GM21717 (cell line): ENCODE measurements around the gene VGLL1.

Experiments
- ATAC-seq: cut with Tn5 transposase; IDR thresholded peaks from one replicate; pipeline ENCODE4 v1.9.1; 2021; ENCODE audit warnings: mild to moderate bottlenecking, moderate library complexity; ENCODE audit not compliant: unreplicated experiment

The VGLL1 gene

GRCh38 chrX:136531951-136532350 is at the start of gene VGLL1:
TSS of gene VGLL1 (plus strand) at chrX:136532215. CDS start at chrX:136536021, 3,806 bp downstream.
- no peak for ATAC-seq

GRCh38 chrX:136487647-136488046 is 44.4 kb upstream of the VGLL1 start, which contains the start of gene BRS3:
TSS of gene BRS3 (plus strand) at chrX:136487947. CDS start at chrX:136488115, 168 bp downstream.
- no peak for ATAC-seq

GRCh38 chrX:136488706-136489105 is 43.3 kb upstream of the VGLL1 start:
- no peak for ATAC-seq

GRCh38 chrX:136491832-136492231 is 40.2 kb upstream of the VGLL1 start:
- no peak for ATAC-seq

GRCh38 chrX:136493011-136493410 is 39.0 kb upstream of the VGLL1 start:
- ATAC-seq = no peak

GRCh38 chrX:136495043-136495442 is 37.0 kb upstream of the VGLL1 start:
- no peak for ATAC-seq

- ATAC-seq = no peak
These were observed 35.7 kb upstream of the VGLL1 start for GRCh38 chrX:136496186-136496763.

GRCh38 chrX:136496764-136497555 is 35.1 kb upstream of the VGLL1 start:
- peak; percentile 80 for ATAC-seq

- peak; percentile 17 for ATAC-seq
These were observed 34.4 kb upstream of the VGLL1 start, which contains the start of gene HTATSF1 for GRCh38 chrX:136497556-136498052. TSS of gene HTATSF1 (plus strand) at chrX:136497592. CDS start at chrX:136497685, 93 bp downstream.

- ATAC-seq = no peak
These were observed 12.9 kb upstream of the VGLL1 start for GRCh38 chrX:136519069-136519468.

- no peak for ATAC-seq
These were observed 8.2 kb upstream of the VGLL1 start for GRCh38 chrX:136523770-136524169.

- ATAC-seq = no peak
These were observed 6.0 kb upstream of the VGLL1 start for GRCh38 chrX:136525738-136526606.

GRCh38 chrX:136528645-136529315 is 3.2 kb upstream of the VGLL1 start:
- ATAC-seq = no peak

- ATAC-seq = no peak
These were observed 2.2 kb upstream of the VGLL1 start for GRCh38 chrX:136529795-136530194.

- no peak for ATAC-seq
These were observed 2.1 kb downstream of the VGLL1 start for GRCh38 chrX:136534131-136534530.

- ATAC-seq = no peak
These were observed 6.8 kb downstream of the VGLL1 start for GRCh38 chrX:136538811-136539210.

GRCh38 chrX:136540226-136540625 is 8.2 kb downstream of the VGLL1 start:
- ATAC-seq = no peak

GRCh38 chrX:136541294-136541693 is 9.3 kb downstream of the VGLL1 start:
- ATAC-seq = no peak

GRCh38 chrX:136542281-136542680 is 10.3 kb downstream of the VGLL1 start:
- no peak for ATAC-seq

GRCh38 chrX:136546371-136546781 is 14.4 kb downstream of the VGLL1 start:
- no peak for ATAC-seq

GRCh38 chrX:136549226-136549625 is 17.2 kb downstream of the VGLL1 start:
- ATAC-seq = no peak
